Kidney epithelial cell (primary cell): Measurements from ENCODE around the gene DNER. TPM values are rescaled to one million over a fixed set of nuclear protein-coding genes. Genes with fewer than 3 reads are reported as not detected.

ENCODE experiments used
- DNase-seq: peaks from one replicate; pipeline ENCODE4 v3.0.0-alpha.2; 2010; ENCODE audit warnings: low read depth
- H3K27me3 ChIP-seq: 2 replicates; pipeline ENCODE4 v1.6.0; 2011; ENCODE audit warnings: low read length; ENCODE audit not compliant: control insufficient read depth, insufficient read depth
- H3K36me3 ChIP-seq: 2 replicates; pipeline ENCODE4 v1.5.1; 2011; ENCODE audit warnings: low read length; ENCODE audit not compliant: control insufficient read depth, insufficient read depth
- H3K4me3 ChIP-seq: 2 replicates; pipeline ENCODE4 v1.5.1; 2011; ENCODE audit warnings: low read depth, mild to moderate bottlenecking, control low read depth, low read length
- total RNA-seq: library from RNA; depleted of rRNA; stranded (reverse); fragments of >200 nt; gene quantifications from 2 replicates; pipeline ENCODE4 v1.2.3, GENCODE V29; 2015
- TF ChIP-seq, protein P1 (sequence below): IDR thresholded peaks from 2 replicates; pipeline ENCODE4 v1.5.1; 2011; ENCODE audit warnings: mild to moderate bottlenecking, moderate library complexity, low read length, control low read depth, inconsistent platforms; ENCODE audit not compliant: insufficient read depth, poor library complexity, severe bottlenecking

The DNER gene
- total RNA-seq, 1 donor from 2014 or later, result 5.5 TPM

DNA sequence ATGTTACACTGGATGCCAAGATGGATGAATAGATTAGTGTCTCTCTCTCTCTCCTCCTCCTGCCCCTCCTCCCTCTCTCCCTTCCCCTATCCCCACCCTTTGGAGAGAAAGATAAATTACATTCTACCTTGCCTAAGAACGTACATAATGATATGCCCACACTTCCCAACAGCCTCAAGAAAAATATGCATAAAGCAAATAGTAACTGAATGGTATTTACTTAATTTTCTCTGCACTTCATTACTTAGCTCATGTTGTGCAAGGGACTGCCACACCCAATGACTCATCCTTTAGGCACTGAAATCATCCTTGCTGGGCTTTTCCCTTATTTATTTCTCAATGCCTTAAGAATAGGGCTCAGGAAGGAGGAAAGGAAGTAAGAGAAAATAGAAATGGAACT is 306.0 kb downstream of the DNER start:
- no peak overlapping the region for H3K4me3 ChIP-seq
- no peaks in the 10 kb centered on the region for H3K36me3 ChIP-seq
- DNase-seq, result peak; percentile 88
- TF ChIP-seq, protein P1, sequence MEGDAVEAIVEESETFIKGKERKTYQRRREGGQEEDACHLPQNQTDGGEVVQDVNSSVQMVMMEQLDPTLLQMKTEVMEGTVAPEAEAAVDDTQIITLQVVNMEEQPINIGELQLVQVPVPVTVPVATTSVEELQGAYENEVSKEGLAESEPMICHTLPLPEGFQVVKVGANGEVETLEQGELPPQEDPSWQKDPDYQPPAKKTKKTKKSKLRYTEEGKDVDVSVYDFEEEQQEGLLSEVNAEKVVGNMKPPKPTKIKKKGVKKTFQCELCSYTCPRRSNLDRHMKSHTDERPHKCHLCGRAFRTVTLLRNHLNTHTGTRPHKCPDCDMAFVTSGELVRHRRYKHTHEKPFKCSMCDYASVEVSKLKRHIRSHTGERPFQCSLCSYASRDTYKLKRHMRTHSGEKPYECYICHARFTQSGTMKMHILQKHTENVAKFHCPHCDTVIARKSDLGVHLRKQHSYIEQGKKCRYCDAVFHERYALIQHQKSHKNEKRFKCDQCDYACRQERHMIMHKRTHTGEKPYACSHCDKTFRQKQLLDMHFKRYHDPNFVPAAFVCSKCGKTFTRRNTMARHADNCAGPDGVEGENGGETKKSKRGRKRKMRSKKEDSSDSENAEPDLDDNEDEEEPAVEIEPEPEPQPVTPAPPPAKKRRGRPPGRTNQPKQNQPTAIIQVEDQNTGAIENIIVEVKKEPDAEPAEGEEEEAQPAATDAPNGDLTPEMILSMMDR, result no peak
- no peaks in the 10 kb centered on the region for H3K27me3 ChIP-seq

DNA sequence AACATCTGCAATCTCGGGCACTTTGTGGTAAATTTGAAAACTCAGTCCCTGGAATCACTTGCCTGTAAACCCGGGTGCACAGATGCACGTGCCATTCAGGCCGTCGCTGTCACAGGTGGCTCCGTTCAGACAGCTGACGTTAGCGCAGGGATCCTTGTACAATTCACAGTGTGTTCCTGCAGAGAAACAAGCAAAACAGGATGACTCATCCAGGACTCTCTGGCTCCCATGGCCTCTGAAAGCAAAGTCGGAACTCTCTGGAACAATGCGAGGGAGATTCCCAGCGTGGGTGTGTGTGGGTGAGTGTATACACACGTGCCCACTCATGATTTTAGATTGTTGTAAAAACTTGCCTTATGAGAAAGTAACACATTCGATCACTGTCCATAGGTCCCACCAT is 307.2 kb downstream of the DNER start:
- Histone ChIP-seq H3K4me3 (no peak overlapping the region), H3K27me3 (no peaks in the 10 kb centered on the region), H3K36me3 (no peaks in the 10 kb centered on the region)
- DNase-seq, result peak; percentile 61
- TF ChIP-seq, protein P1, result no peak

DNA sequence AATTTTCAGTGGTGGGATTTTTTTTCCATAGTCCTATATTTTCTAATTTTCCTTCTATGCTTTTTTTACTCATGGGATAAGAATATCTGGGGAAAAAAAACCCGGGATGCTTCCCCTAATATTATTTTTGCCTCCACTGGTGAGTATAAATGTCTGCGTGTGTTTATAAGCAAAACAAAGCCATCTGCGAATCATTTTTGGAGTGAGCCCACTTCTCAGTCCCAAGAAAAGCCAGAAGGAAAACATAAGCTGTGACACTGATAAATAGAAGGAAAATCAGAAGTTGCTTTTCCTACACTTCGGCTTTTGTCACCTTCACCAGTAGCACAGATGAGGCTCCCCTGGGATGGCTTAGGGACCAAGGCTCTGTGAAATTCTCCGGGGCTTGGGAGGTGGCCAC is 308.6 kb downstream of the DNER start:
- no peak for DNase-seq
- no peaks in the 10 kb centered on the region for H3K36me3 ChIP-seq
- H3K27me3 ChIP-seq, result no peaks in the 10 kb centered on the region
- TF ChIP-seq, protein P1, result no peak
- H3K4me3 ChIP-seq, result no peak overlapping the region

- no peaks in the 10 kb centered on the region for H3K36me3 ChIP-seq
Measured at GRCh38 chr2:229403296-229403695, 311.1 kb downstream of the DNER start.

DNA sequence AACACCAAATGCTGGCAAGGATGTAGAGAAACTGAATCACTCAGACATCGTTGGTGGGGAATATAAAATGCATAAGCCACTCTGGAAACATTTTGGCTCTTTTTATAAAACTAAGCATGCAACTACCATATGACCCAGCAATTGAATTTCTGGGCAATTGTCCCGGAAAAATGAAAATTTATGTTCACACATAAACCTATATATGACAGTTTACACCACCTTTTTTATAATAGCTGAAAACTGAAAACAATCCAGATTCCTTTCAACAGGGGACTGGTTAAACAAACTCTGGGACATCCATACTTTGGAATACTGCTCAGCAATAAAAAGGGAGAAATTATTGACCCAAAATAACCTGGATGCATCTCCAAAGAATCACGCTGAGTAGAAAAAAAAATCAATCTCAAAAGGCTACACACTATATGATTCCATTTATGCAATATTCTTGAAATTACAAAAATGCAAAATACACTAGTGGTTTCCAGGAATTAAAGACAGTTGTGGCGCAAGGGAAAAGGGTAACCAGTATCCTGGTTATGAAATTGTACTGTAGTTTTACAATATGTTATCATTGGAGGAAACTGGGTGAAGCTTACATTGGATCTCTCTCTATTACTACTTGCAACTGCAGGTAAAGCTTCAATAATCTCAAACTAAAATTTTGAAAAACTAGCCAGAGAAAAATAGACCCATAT is 313.0 kb downstream of the DNER start:
- no peak overlapping the region for H3K4me3 ChIP-seq
- DNase-seq, result no peak
- no peaks in the 10 kb centered on the region for H3K36me3 ChIP-seq
- TF ChIP-seq, protein P1, result no peak
- H3K27me3 ChIP-seq, result no peaks in the 10 kb centered on the region

More at GRCh38 chr2:229403296-229403695, 311.1 kb downstream of the DNER start:
- DNase-seq, result no peak
- Histone ChIP-seq H3K4me3 (no peak overlapping the region), H3K27me3 (no peaks in the 10 kb centered on the region)
- TF ChIP-seq, protein P1, result no peak

DNA sequence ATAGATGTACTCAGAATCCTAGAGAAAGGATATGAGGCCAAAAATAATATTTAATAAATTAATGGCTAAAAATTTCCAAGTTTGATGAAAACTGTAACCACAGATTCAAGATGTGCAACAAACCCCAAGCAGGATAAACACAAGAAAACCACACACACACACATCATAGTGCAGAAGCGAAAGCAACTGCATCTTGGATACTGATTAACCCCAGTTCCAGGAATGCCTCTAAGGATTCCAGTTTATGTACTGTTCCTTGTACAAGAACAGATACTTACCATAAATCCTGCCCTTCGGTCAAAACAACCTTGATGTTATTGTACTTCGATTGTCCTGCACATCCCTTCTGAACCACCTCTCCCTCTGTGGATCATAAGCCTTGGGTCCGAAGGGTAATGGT is 320.4 kb downstream of the DNER start:
- H3K36me3 ChIP-seq, result no peaks in the 10 kb centered on the region
- H3K27me3 ChIP-seq, result no peaks in the 10 kb centered on the region
- no peak overlapping the region for H3K4me3 ChIP-seq
- TF ChIP-seq, protein P1, result no peak
- DNase-seq, result no peak
